GM12878 (cell line): Measurements from ENCODE around the gene ARHGAP27. TPM values are rescaled to one million over a fixed set of nuclear protein-coding genes. Genes with fewer than 3 reads are reported as not detected.

Experiments
- BMI1 ChIP-seq: fragments of 450-650 bp; IDR thresholded peaks from 2 replicates; pipeline ENCODE4 v1.6.1; 2016; ENCODE audit warnings: mild to moderate bottlenecking, moderate library complexity, borderline replicate concordance
- GABPA ChIP-seq: IDR thresholded peaks from 2 replicates; pipeline ENCODE4 v1.6.1; 2014; ENCODE audit warnings: antibody characterized with exemption, low read depth, mild to moderate bottlenecking, inconsistent platforms
- JUNB ChIP-seq: IDR thresholded peaks from 2 replicates; pipeline ENCODE4 v1.6.1; 2016; ENCODE audit warnings: antibody characterized with exemption, mild to moderate bottlenecking
- SPI1 ChIP-seq: IDR thresholded peaks from 2 replicates; pipeline ENCODE4 v1.6.1; 2011; ENCODE audit warnings: low read depth, mild to moderate bottlenecking, low read length, moderate library complexity, borderline replicate concordance; ENCODE audit not compliant: insufficient read depth
- polyA plus RNA-seq, 11 experiments: library from polyadenylated mRNA; depleted of rRNA in 4 of 11; unstranded in 6 of 11; stranded (reverse) in 5 of 11; fragments of >200 nt; fragmentation: Nextera tagmentation in 4 of 11; fragmentation: Illumina TruSeq in 1 of 11; extraction: Ambion mirVana in 4 of 11; extraction: Trizol in 1 of 11; gene quantifications; 1 replicate in 1 of 11; 2 replicates in 10 of 11; pipeline versions ENCODE4 v1.2.1 to v1.2.3, GENCODE V29; 2011 to 2016; ENCODE audit warnings: inconsistent platforms in 2 of 11, missing spikeins in 2 of 11, low read depth in 1 of 11
- total RNA-seq, 4 experiments: library from RNA; depleted of rRNA in 3 of 4; stranded (reverse); fragments of >200 nt in 3 of 4; fragmentation: Illumina TruSeq in 1 of 4; extraction: Trizol in 1 of 4; gene quantifications; 2 replicates each; pipeline versions ENCODE4 v1.2.1 to v1.2.3, GENCODE V29; 2013 to 2021
- TF ChIP-seq, protein P1 (sequence below): fragments of 150-350 bp; IDR thresholded peaks from 2 replicates; pipeline ENCODE4 v1.6.1; 2016; ENCODE audit warnings: low read depth, low read length
- TF ChIP-seq, protein P2 (sequence below): fragments of 450-650 bp; IDR thresholded peaks from 2 replicates; pipeline ENCODE4 v1.6.1; 2017; ENCODE audit warnings: mild to moderate bottlenecking
- TF ChIP-seq, protein P3 (sequence below): IDR thresholded peaks from 2 replicates; pipeline ENCODE4 v1.6.1; 2012; ENCODE audit warnings: low read depth, low read length, improper control_type of control experiment

Gene ARHGAP27
- total and polyA plus RNA-seq, 10 of the 15 experiments (the other 5 are each of a cell fraction or from before 2014, with no cell fraction given): 0.64 to 45.7 (median 17.7) TPM

DNA sequence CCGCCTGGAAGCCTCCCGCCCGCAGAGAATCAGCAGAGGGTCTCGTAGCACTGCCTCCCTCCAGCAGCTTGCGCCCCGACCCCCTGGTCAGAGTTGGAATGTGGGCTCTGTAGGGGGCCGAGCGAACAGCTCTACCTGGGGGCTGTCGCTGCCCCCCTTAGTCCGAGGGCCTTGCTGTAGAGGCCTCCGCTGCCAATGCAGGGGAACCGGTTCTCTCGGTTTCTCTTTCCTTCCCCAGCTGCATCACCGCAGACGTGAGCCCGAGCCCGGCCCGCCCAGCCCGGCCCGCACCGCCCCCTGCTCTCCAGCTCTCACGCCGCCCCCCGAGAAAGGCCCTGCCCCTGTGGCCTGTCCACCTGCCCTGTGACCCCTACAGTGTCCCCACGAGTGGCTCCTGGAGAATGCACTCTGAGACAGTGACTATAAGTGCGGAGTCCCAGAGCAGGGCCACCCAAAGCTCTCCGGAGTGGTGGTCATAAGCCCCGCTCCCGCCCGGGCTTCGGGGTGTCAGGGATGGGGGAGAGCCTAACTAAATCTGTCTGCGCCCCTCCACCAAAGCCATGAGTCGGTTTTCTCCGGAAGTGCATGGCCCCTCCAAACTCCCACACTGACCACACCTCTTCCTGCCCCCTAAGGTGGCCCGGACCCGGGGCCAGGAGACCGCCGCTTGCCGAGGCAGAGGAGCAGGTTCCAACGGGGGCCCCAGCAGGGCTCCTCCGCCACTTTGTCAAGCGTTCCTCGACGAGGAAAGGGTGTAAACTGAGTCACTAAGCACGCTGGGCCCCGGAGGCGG lies 1.7 kb downstream of the ARHGAP27 start (continued):
- TF ChIP-seq, protein P1, sequence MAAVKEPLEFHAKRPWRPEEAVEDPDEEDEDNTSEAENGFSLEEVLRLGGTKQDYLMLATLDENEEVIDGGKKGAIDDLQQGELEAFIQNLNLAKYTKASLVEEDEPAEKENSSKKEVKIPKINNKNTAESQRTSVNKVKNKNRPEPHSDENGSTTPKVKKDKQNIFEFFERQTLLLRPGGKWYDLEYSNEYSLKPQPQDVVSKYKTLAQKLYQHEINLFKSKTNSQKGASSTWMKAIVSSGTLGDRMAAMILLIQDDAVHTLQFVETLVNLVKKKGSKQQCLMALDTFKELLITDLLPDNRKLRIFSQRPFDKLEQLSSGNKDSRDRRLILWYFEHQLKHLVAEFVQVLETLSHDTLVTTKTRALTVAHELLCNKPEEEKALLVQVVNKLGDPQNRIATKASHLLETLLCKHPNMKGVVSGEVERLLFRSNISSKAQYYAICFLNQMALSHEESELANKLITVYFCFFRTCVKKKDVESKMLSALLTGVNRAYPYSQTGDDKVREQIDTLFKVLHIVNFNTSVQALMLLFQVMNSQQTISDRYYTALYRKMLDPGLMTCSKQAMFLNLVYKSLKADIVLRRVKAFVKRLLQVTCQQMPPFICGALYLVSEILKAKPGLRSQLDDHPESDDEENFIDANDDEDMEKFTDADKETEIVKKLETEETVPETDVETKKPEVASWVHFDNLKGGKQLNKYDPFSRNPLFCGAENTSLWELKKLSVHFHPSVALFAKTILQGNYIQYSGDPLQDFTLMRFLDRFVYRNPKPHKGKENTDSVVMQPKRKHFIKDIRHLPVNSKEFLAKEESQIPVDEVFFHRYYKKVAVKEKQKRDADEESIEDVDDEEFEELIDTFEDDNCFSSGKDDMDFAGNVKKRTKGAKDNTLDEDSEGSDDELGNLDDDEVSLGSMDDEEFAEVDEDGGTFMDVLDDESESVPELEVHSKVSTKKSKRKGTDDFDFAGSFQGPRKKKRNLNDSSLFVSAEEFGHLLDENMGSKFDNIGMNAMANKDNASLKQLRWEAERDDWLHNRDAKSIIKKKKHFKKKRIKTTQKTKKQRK: no peak
- TF ChIP-seq GABPA: no peak
- TF ChIP-seq BMI1: no peak
- no peak for TF ChIP-seq JUNB
- TF ChIP-seq, protein P2, sequence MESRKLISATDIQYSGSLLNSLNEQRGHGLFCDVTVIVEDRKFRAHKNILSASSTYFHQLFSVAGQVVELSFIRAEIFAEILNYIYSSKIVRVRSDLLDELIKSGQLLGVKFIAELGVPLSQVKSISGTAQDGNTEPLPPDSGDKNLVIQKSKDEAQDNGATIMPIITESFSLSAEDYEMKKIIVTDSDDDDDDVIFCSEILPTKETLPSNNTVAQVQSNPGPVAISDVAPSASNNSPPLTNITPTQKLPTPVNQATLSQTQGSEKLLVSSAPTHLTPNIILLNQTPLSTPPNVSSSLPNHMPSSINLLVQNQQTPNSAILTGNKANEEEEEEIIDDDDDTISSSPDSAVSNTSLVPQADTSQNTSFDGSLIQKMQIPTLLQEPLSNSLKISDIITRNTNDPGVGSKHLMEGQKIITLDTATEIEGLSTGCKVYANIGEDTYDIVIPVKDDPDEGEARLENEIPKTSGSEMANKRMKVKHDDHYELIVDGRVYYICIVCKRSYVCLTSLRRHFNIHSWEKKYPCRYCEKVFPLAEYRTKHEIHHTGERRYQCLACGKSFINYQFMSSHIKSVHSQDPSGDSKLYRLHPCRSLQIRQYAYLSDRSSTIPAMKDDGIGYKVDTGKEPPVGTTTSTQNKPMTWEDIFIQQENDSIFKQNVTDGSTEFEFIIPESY: no peak
- TF ChIP-seq SPI1: peak; percentile 27; the same call in 1 of the 2 replicates
- TF ChIP-seq, protein P3, sequence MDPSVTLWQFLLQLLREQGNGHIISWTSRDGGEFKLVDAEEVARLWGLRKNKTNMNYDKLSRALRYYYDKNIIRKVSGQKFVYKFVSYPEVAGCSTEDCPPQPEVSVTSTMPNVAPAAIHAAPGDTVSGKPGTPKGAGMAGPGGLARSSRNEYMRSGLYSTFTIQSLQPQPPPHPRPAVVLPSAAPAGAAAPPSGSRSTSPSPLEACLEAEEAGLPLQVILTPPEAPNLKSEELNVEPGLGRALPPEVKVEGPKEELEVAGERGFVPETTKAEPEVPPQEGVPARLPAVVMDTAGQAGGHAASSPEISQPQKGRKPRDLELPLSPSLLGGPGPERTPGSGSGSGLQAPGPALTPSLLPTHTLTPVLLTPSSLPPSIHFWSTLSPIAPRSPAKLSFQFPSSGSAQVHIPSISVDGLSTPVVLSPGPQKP: peak; percentile 8; the same call in 1 of the 2 replicates
